ENCODE measurements around the gene ETS1. TPM values are rescaled to one million over a fixed set of nuclear protein-coding genes. Genes with fewer than 3 reads are reported as not detected.

Gene ETS1
- total RNA-seq, 1 donor from 2014 or later, result 517 TPM

- no peak for DNase-seq (ENCODE audit: low spot score)
- peaks cover 31% of the 10 kb centered on the region for H3K4me1 Mint-ChIP-seq (ENCODE audit: low read depth)
- H3K4me3 Mint-ChIP-seq (ENCODE audit: low read depth), result no peak overlapping the region
- peaks cover 4% of the 10 kb centered on the region for H3K27me3 Mint-ChIP-seq (ENCODE audit: low read depth)
- no peaks in the 10 kb centered on the region for H3K36me3 Mint-ChIP-seq (ENCODE audit: low read depth)
- H3K9me3 Mint-ChIP-seq, result no peaks in the 10 kb centered on the region
- H3K27ac Mint-ChIP-seq, result no peak overlapping the region
- intact Hi-C loops (cut with micrococcal nuclease), result no loop called here
Observed at GRCh38 chr11:128597209-128597608, 9.9 kb upstream of the ETS1 start.

GRCh38 chr11:128596250-128596649 is 8.9 kb upstream of the ETS1 start:
- peaks cover 11% of the 10 kb centered on the region for H3K27me3 Mint-ChIP-seq (ENCODE audit: low read depth)
- H3K4me1 Mint-ChIP-seq (ENCODE audit: low read depth), result peaks cover 27% of the 10 kb centered on the region
- no peaks in the 10 kb centered on the region for H3K9me3 Mint-ChIP-seq
- H3K4me3 Mint-ChIP-seq (ENCODE audit: low read depth), result no peak overlapping the region
- no peak overlapping the region for H3K27ac Mint-ChIP-seq
- DNase-seq (ENCODE audit: low spot score), result no peak
- H3K36me3 Mint-ChIP-seq (ENCODE audit: low read depth), result no peaks in the 10 kb centered on the region
- intact Hi-C loops (cut with micrococcal nuclease), result no loop called here

- Mint-ChIP-seq H3K4me3 (ENCODE audit: low read depth) (no peak overlapping the region), H3K27me3 (ENCODE audit: low read depth) (peaks cover 14% of the 10 kb centered on the region), H3K27ac (no peak overlapping the region), H3K9me3 (no peaks in the 10 kb centered on the region), H3K36me3 (ENCODE audit: low read depth) (no peaks in the 10 kb centered on the region), H3K4me1 (ENCODE audit: low read depth) (peaks cover 27% of the 10 kb centered on the region)
- no peak for DNase-seq (ENCODE audit: low spot score)
- intact Hi-C loops (cut with micrococcal nuclease), result no loop called here
Observed at GRCh38 chr11:128595775-128596174, 8.4 kb upstream of the ETS1 start.

- intact Hi-C loops (cut with micrococcal nuclease), result no loop called here
- DNase-seq (ENCODE audit: low spot score), result no peak
- H3K4me1 Mint-ChIP-seq (ENCODE audit: low read depth), result peaks cover 23% of the 10 kb centered on the region
- H3K36me3 Mint-ChIP-seq (ENCODE audit: low read depth), result no peaks in the 10 kb centered on the region
- H3K4me3 Mint-ChIP-seq (ENCODE audit: low read depth), result no peak overlapping the region
- H3K27me3 Mint-ChIP-seq (ENCODE audit: low read depth), result peaks cover 15% of the 10 kb centered on the region
- no peak overlapping the region for H3K27ac Mint-ChIP-seq
- no peaks in the 10 kb centered on the region for H3K9me3 Mint-ChIP-seq
Observed at GRCh38 chr11:128595221-128595620, 7.9 kb upstream of the ETS1 start.

- Mint-ChIP-seq H3K4me3 (ENCODE audit: low read depth) (no peak overlapping the region), H3K36me3 (ENCODE audit: low read depth) (no peaks in the 10 kb centered on the region), H3K9me3 (no peaks in the 10 kb centered on the region), H3K27ac (no peak overlapping the region), H3K4me1 (ENCODE audit: low read depth) (peaks cover 14% of the 10 kb centered on the region), H3K27me3 (ENCODE audit: low read depth) (peaks cover 21% of the 10 kb centered on the region)
- intact Hi-C loops (cut with micrococcal nuclease), result no loop called here
- DNase-seq (ENCODE audit: low spot score), result no peak
Observed at GRCh38 chr11:128594226-128594625, 6.9 kb upstream of the ETS1 start.

- intact Hi-C loops (cut with micrococcal nuclease), result no loop called here
- DNase-seq (ENCODE audit: low spot score), result no peak
- Mint-ChIP-seq H3K27ac (no peak overlapping the region), H3K27me3 (ENCODE audit: low read depth) (peaks cover 26% of the 10 kb centered on the region), H3K9me3 (no peaks in the 10 kb centered on the region), H3K36me3 (ENCODE audit: low read depth) (no peaks in the 10 kb centered on the region), H3K4me1 (ENCODE audit: low read depth) (peaks cover 6% of the 10 kb centered on the region), H3K4me3 (ENCODE audit: low read depth) (no peak overlapping the region)
Observed at GRCh38 chr11:128593281-128593680, 5.9 kb upstream of the ETS1 start.

GRCh38 chr11:128592454-128592853 is 5.1 kb upstream of the ETS1 start:
- Mint-ChIP-seq H3K36me3 (ENCODE audit: low read depth) (no peaks in the 10 kb centered on the region), H3K27me3 (ENCODE audit: low read depth) (peaks cover 28% of the 10 kb centered on the region), H3K27ac (no peak overlapping the region), H3K9me3 (no peaks in the 10 kb centered on the region), H3K4me3 (ENCODE audit: low read depth) (no peak overlapping the region), H3K4me1 (ENCODE audit: low read depth) (peaks cover 6% of the 10 kb centered on the region)
- DNase-seq (ENCODE audit: low spot score), result no peak
- intact Hi-C loops (cut with micrococcal nuclease), result no loop called here

GRCh38 chr11:128590587-128590986 is 3.2 kb upstream of the ETS1 start:
- Mint-ChIP-seq H3K4me3 (ENCODE audit: low read depth) (no peak overlapping the region), H3K4me1 (ENCODE audit: low read depth) (no peaks in the 10 kb centered on the region), H3K9me3 (no peaks in the 10 kb centered on the region), H3K27ac (no peak overlapping the region), H3K27me3 (ENCODE audit: low read depth) (peaks cover 34% of the 10 kb centered on the region), H3K36me3 (ENCODE audit: low read depth) (no peaks in the 10 kb centered on the region)
- intact Hi-C loops (cut with micrococcal nuclease), result no loop called here
- DNase-seq (ENCODE audit: low spot score), result no peak

- no peak overlapping the region for H3K27ac Mint-ChIP-seq
- H3K27me3 Mint-ChIP-seq (ENCODE audit: low read depth), result peaks cover 36% of the 10 kb centered on the region
- no peaks in the 10 kb centered on the region for H3K36me3 Mint-ChIP-seq (ENCODE audit: low read depth)
- no peak for DNase-seq (ENCODE audit: low spot score)
- no peaks in the 10 kb centered on the region for H3K9me3 Mint-ChIP-seq
- intact Hi-C loops (cut with micrococcal nuclease), result no loop called here
- no peaks in the 10 kb centered on the region for H3K4me1 Mint-ChIP-seq (ENCODE audit: low read depth)
- H3K4me3 Mint-ChIP-seq (ENCODE audit: low read depth), result no peak overlapping the region
Observed at GRCh38 chr11:128589998-128590397, 2.6 kb upstream of the ETS1 start.

- no peak for DNase-seq (ENCODE audit: low spot score)
- H3K27me3 Mint-ChIP-seq (ENCODE audit: low read depth), result peaks cover 39% of the 10 kb centered on the region
- intact Hi-C loops (cut with micrococcal nuclease), result no loop called here
- no peak overlapping the region for H3K4me3 Mint-ChIP-seq (ENCODE audit: low read depth)
- no peak overlapping the region for H3K27ac Mint-ChIP-seq
- H3K4me1 Mint-ChIP-seq (ENCODE audit: low read depth), result peaks cover 2% of the 10 kb centered on the region
- H3K36me3 Mint-ChIP-seq (ENCODE audit: low read depth), result no peaks in the 10 kb centered on the region
- H3K9me3 Mint-ChIP-seq, result no peaks in the 10 kb centered on the region
Observed at GRCh38 chr11:128588093-128588492, 735 bp upstream of the ETS1 start.

- H3K9me3 Mint-ChIP-seq, result no peaks in the 10 kb centered on the region
- H3K36me3 Mint-ChIP-seq (ENCODE audit: low read depth), result no peaks in the 10 kb centered on the region
- H3K27ac Mint-ChIP-seq, result no peak overlapping the region
- DNase-seq (ENCODE audit: low spot score), result no peak
- peaks cover 8% of the 10 kb centered on the region for H3K4me1 Mint-ChIP-seq (ENCODE audit: low read depth)
- intact Hi-C loops (cut with micrococcal nuclease), result no loop called here
- no peak overlapping the region for H3K4me3 Mint-ChIP-seq (ENCODE audit: low read depth)
- H3K27me3 Mint-ChIP-seq (ENCODE audit: low read depth), result peaks cover 32% of the 10 kb centered on the region
Observed at GRCh38 chr11:128586689-128587088, 669 bp downstream of the ETS1 start.

GRCh38 chr11:128585498-128586238 is 1.7 kb downstream of the ETS1 start:
- Mint-ChIP-seq H3K36me3 (ENCODE audit: low read depth) (no peaks in the 10 kb centered on the region), H3K27me3 (ENCODE audit: low read depth) (peaks cover 27% of the 10 kb centered on the region), H3K9me3 (no peaks in the 10 kb centered on the region), H3K4me3 (ENCODE audit: low read depth) (no peak overlapping the region), H3K4me1 (ENCODE audit: low read depth) (peaks cover 14% of the 10 kb centered on the region), H3K27ac (no peak overlapping the region)
- intact Hi-C loops (cut with micrococcal nuclease), result no loop called here
- DNase-seq (ENCODE audit: low spot score), result no peak

GRCh38 chr11:128584253-128584652 is 3.1 kb downstream of the ETS1 start:
- H3K27ac Mint-ChIP-seq, result no peak overlapping the region
- no peak overlapping the region for H3K4me3 Mint-ChIP-seq (ENCODE audit: low read depth)
- peaks cover 20% of the 10 kb centered on the region for H3K27me3 Mint-ChIP-seq (ENCODE audit: low read depth)
- no peak for DNase-seq (ENCODE audit: low spot score)
- intact Hi-C loops (cut with micrococcal nuclease), result loop anchor here (5.0 kb wide), 2 partner anchors 242 to 352 kb away; no protein-coding TSS in a partner anchor
- no peaks in the 10 kb centered on the region for H3K36me3 Mint-ChIP-seq (ENCODE audit: low read depth)
- peaks cover 26% of the 10 kb centered on the region for H3K4me1 Mint-ChIP-seq (ENCODE audit: low read depth)
- H3K9me3 Mint-ChIP-seq, result no peaks in the 10 kb centered on the region

Measured in activated T-helper 2 cell treated with anti-CD3 and anti-CD28 coated beads, Interferon-gamma antibody, Interleukin-2, Interleukin-4, amounts not matched to agents 10 μg/mL and 5 μg/mL and 100 μg/mL, durations not matched to agents 14 hours and 24 hours and 36 hours (primary cell).